MCF 10A (cell line): ENCODE measurements around the gene NGF. TPM values are rescaled to one million over a fixed set of nuclear protein-coding genes. Genes with fewer than 3 reads are reported as not detected.

Experiments used
- BruUV-seq: library from RNA; stranded (reverse); fragments of 400-500 nt; replicated peaks from 2 replicates; lab custom pipeline; 2021; lab: Mats Ljungman, UMichigan
- CTCF ChIA-PET: fragments of 300-600 bp; sonication (Branson Sonifier 250); formaldehyde crosslinking; extraction: SDS; loops from one replicate; lab custom pipeline; 2021; ENCODE audit warnings: antibody characterized with exemption, inconsistent platforms; lab: Yijun Ruan, JAX
- POLR2A ChIA-PET: fragments of 300-600, 350-650 bp; sonication (Branson Sonifier 250); formaldehyde crosslinking; extraction: SDS; loops from one replicate; lab custom pipeline; 2020; ENCODE audit warnings: antibody characterized with exemption, inconsistent platforms; lab: Yijun Ruan, JAX
- DNase-seq: peaks from one replicate; pipeline ENCODE4 v3.0.0-alpha.2; 2018; ENCODE audit not compliant: unreplicated experiment
- H3K27ac Mint-ChIP-seq: one replicate; pipeline ENCODE4 v1.8.0; 2022; ENCODE audit warnings: mild to moderate bottlenecking, low read depth, mixed read lengths; ENCODE audit not compliant: unreplicated experiment
- H3K27me3 Mint-ChIP-seq: one replicate; pipeline ENCODE4 v1.8.0; 2022; ENCODE audit warnings: mixed read lengths; ENCODE audit not compliant: insufficient read depth, unreplicated experiment
- H3K36me3 Mint-ChIP-seq: one replicate; pipeline ENCODE4 v1.8.0; 2022; ENCODE audit warnings: mild to moderate bottlenecking, moderate library complexity, mixed read lengths; ENCODE audit not compliant: insufficient read depth, unreplicated experiment
- H3K4me1 Mint-ChIP-seq: one replicate; pipeline ENCODE4 v1.8.0; 2022; ENCODE audit warnings: mixed read lengths; ENCODE audit not compliant: insufficient read depth, unreplicated experiment
- H3K4me3 Mint-ChIP-seq: one replicate; pipeline ENCODE4 v1.8.0; 2022; ENCODE audit warnings: mild to moderate bottlenecking, moderate library complexity, mixed read lengths; ENCODE audit not compliant: unreplicated experiment
- H3K9me3 Mint-ChIP-seq: one replicate; pipeline ENCODE4 v1.8.0; 2022; ENCODE audit warnings: mixed read lengths; ENCODE audit not compliant: unreplicated experiment
- CTCF ChIP-seq: fragments of 200-600 bp; IDR thresholded peaks from one replicate; pipeline ENCODE4 v1.8.0; 2022; ENCODE audit warnings: antibody characterized with exemption, mild to moderate bottlenecking; ENCODE audit not compliant: unreplicated experiment
- intact Hi-C: fragments of 100-400 bp; cut with micrococcal nuclease; formaldehyde crosslinking; loops from 2 replicates; pipeline ENCODE4 v1.14.1; 2022
- total RNA-seq: library from RNA; stranded (reverse); gene quantifications from 2 replicates; pipeline ENCODE4 v1.2.3, GENCODE V29; 2022

NGF gene
- total RNA-seq, 1 experiment from 2014 or later = 1.1 TPM

- H3K4me3 Mint-ChIP-seq = no peak overlapping the region
- ChIA-PET POLR2A (interaction anchor here (0.8 to 1.5 kb wide), 2 partner anchors 9 to 571 kb away, joined by 4 to 5 read pairs; no protein-coding TSS in a partner anchor), CTCF (interaction anchor here (0.7 kb wide), 1 partner anchor 8 kb away, joined by 3 read pairs; no protein-coding TSS in a partner anchor)
- peaks cover 16% of the 10 kb centered on the region for H3K4me1 Mint-ChIP-seq
- H3K27me3 Mint-ChIP-seq = no peaks in the 10 kb centered on the region
- no peaks in the 10 kb centered on the region for H3K36me3 Mint-ChIP-seq
- intact Hi-C loops = no loop called here
- DNase-seq = no peak
- no peak for TF ChIP-seq CTCF
- no peak overlapping the region for H3K27ac Mint-ChIP-seq
- no peaks in the 10 kb centered on the region for H3K9me3 Mint-ChIP-seq
- BruUV-seq = no TSS peak
Measured at GRCh38 chr1:115374598-115374997, 36.5 kb upstream of the NGF start.

- peak; percentile 9 for DNase-seq
- intact Hi-C loops = no loop called here
- Mint-ChIP-seq H3K4me3 (no peak overlapping the region), H3K36me3 (no peaks in the 10 kb centered on the region), H3K9me3 (no peaks in the 10 kb centered on the region), H3K27ac (no peak overlapping the region), H3K27me3 (no peaks in the 10 kb centered on the region), H3K4me1 (peaks cover 12% of the 10 kb centered on the region)
- TF ChIP-seq CTCF = no peak
- ChIA-PET CTCF (interaction anchor here (0.6 kb wide), 1 partner anchor 1144 kb away, joined by 3 read pairs; no protein-coding TSS in a partner anchor), POLR2A (interaction anchor here (1.4 kb wide), 1 partner anchor 55 kb away, joined by 4 read pairs; no protein-coding TSS in a partner anchor)
- BruUV-seq = no TSS peak
Measured at GRCh38 chr1:115373305-115373704, 35.3 kb upstream of the NGF start.

- Mint-ChIP-seq H3K36me3 (no peaks in the 10 kb centered on the region), H3K4me1 (no peaks in the 10 kb centered on the region), H3K27me3 (no peaks in the 10 kb centered on the region), H3K27ac (no peak overlapping the region), H3K9me3 (peaks cover 7% of the 10 kb centered on the region), H3K4me3 (no peak overlapping the region)
- ChIA-PET POLR2A (interaction anchor here (1.2 kb wide), 1 partner anchor 9 kb away, joined by 5 read pairs; no protein-coding TSS in a partner anchor), CTCF (interaction anchor here (0.7 to 1.4 kb wide), 3 partner anchors 226 to 1517 kb away, joined by 3 to 5 read pairs (median 4); no protein-coding TSS in a partner anchor)
- BruUV-seq = no TSS peak
- intact Hi-C loops = no loop called here
- DNase-seq = no peak
- no peak for TF ChIP-seq CTCF
Measured at GRCh38 chr1:115365738-115366137, 27.7 kb upstream of the NGF start.

GRCh38 chr1:115364780-115365155 lies 26.7 kb upstream of the NGF start:
- no peaks in the 10 kb centered on the region for H3K27me3 Mint-ChIP-seq
- H3K4me1 Mint-ChIP-seq = no peaks in the 10 kb centered on the region
- TF ChIP-seq CTCF = no peak
- no TSS peak for BruUV-seq
- no peak overlapping the region for H3K4me3 Mint-ChIP-seq
- ChIA-PET POLR2A (interaction anchor here (0.6 to 1.2 kb wide), 2 partner anchors 10 to 38 kb away, joined by 3 to 5 read pairs; no protein-coding TSS in a partner anchor), CTCF (interaction anchor here (1.0 to 1.4 kb wide), 2 partner anchors 225 to 230 kb away, joined by 3 to 5 read pairs; no protein-coding TSS in a partner anchor)
- DNase-seq = no peak
- intact Hi-C loops = no loop called here
- peaks cover 7% of the 10 kb centered on the region for H3K9me3 Mint-ChIP-seq
- H3K36me3 Mint-ChIP-seq = no peaks in the 10 kb centered on the region
- H3K27ac Mint-ChIP-seq = no peak overlapping the region
